Endodermal cell (in vitro differentiated cells): ENCODE results near the gene C3orf33. TPM values are rescaled to one million over a fixed set of nuclear protein-coding genes. Genes with fewer than 3 reads are reported as not detected.

Source experiments
- DNase-seq: peaks from one replicate; pipeline ENCODE4 v3.0.0-alpha.2; 2017
- H3K27ac ChIP-seq: 2 replicates; pipeline ENCODE4 v1.5.1; 2013; ENCODE audit warnings: mild to moderate bottlenecking, low read depth, low read length, moderate library complexity
- H3K27me3 ChIP-seq: 2 replicates; pipeline ENCODE4 v1.6.1; 2013; ENCODE audit warnings: mild to moderate bottlenecking, low read length, moderate library complexity; ENCODE audit not compliant: insufficient read depth, control insufficient read depth, poor library complexity, severe bottlenecking
- H3K36me3 ChIP-seq: 2 replicates; pipeline ENCODE4 v1.7.0; 2013; ENCODE audit warnings: mild to moderate bottlenecking, low read length, moderate library complexity; ENCODE audit not compliant: control insufficient read depth, insufficient read depth
- H3K4me1 ChIP-seq: one replicate; pipeline ENCODE4 v1.7.0; 2013; ENCODE audit warnings: low read length; ENCODE audit not compliant: control insufficient read depth, insufficient read depth
- H3K4me3 ChIP-seq: 2 replicates; pipeline ENCODE4 v1.5.1; 2013; ENCODE audit warnings: mild to moderate bottlenecking, low read length, moderate library complexity
- H3K9ac ChIP-seq: 2 replicates; pipeline ENCODE4 v1.6.1; 2013; ENCODE audit warnings: mild to moderate bottlenecking, low read length, moderate library complexity; ENCODE audit not compliant: poor library complexity, severe bottlenecking; ENCODE audit errors: extremely low read depth
- H3K9me3 ChIP-seq: 2 replicates; pipeline ENCODE4 v1.6.1; 2013; ENCODE audit warnings: mild to moderate bottlenecking, low read length, moderate library complexity; ENCODE audit not compliant: control insufficient read depth
- H3K27ac Mint-ChIP-seq: 2 replicates; pipeline ENCODE4 v1.8.0; 2020; ENCODE audit warnings: mixed read lengths
- H3K27me3 Mint-ChIP-seq: 2 replicates; pipeline ENCODE4 v1.8.0; 2021; ENCODE audit warnings: mild to moderate bottlenecking, mixed read lengths; ENCODE audit not compliant: insufficient read depth
- H3K36me3 Mint-ChIP-seq: 2 replicates; pipeline ENCODE4 v1.8.0; 2020; ENCODE audit warnings: low read depth, mixed read lengths
- H3K4me1 Mint-ChIP-seq: 2 replicates; pipeline ENCODE4 v1.8.0; 2020; ENCODE audit warnings: mixed read lengths
- H3K4me3 Mint-ChIP-seq: 2 replicates; pipeline ENCODE4 v1.8.0; 2020; ENCODE audit warnings: mild to moderate bottlenecking, moderate library complexity, mixed read lengths
- H3K9me3 Mint-ChIP-seq: 2 replicates; pipeline ENCODE4 v1.8.0; 2020; ENCODE audit warnings: mild to moderate bottlenecking, mixed read lengths
- WGBS, 2 experiments: methylation state at CpG; one replicate each; pipeline versions ENCODE4 v1.1.5 to v1.1.7; 2013; ENCODE audit warnings: missing lambda C conversion rate in 2 of 2, mixed read lengths in 1 of 2; ENCODE audit not compliant: insufficient coverage in 1 of 2, insufficient read length in 1 of 2; 5-methylcytosine and 5-hydroxymethylcytosine counted together
- total RNA-seq, 2 donors: library from RNA; stranded (reverse); fragmentation: NEBNext Ultra II Directional in 1 of 2; extraction: Animal tissue kit (Norgen Biotek cat#: 25700) in 1 of 2; gene quantifications; 2 replicates in 1 of 2; 3 replicates in 1 of 2; pipeline ENCODE4 v1.2.1, GENCODE V29; 2021
- TF ChIP-seq, protein P1 (sequence below): fragments of 200-600 bp; sonication (generic); conservative IDR thresholded peaks from 2 replicates; pipeline ENCODE4 v1.5.0; 2021; ENCODE audit warnings: antibody characterized with exemption, mild to moderate bottlenecking

C3orf33 gene
- total RNA-seq, 2 donors from 2014 or later = 2.5 to 4.4 TPM

DNA sequence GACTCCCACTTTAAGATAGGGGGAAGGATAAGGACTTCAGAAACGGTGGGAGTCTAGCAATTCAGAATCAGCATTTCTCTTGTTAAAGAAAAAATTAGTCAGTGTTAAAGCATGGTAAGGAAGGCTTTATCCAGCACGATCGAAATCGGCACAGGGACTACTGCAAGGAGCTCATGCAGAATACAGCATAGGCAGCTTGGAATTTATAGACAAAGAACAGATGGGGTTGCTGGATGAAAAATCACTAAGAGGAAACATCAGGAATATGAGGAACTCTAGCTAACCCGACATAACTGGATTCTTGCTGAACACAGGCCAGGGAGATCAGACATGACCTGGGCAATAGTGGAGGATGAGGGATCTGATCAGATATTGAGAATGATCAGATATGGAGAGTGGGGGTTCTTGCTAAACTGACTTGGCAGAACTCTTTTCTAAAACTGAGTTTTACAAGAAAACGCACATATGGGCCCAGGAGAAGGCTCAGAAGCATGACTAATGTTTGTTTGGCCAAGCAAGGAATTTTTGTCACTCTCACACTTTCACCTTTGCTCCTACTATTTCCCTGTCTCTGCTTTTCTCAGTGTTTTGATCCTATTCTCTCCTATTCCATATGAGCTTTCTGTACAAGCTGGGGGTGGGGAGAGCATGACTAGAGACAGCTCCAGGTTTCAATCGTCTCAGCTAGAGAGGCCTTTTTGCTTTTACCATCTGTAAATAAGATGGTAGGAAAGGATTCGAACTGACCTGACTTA is 57.3 kb downstream of the C3orf33 start:
- Histone ChIP-seq H3K36me3 (no peaks in the 10 kb centered on the region), H3K9ac (no peak overlapping the region), H3K27ac (peak overlapping the region; percentile 91), H3K9me3 (no peaks in the 10 kb centered on the region), H3K4me3 (no peak overlapping the region), H3K4me1 (peaks cover 19% of the 10 kb centered on the region), H3K27me3 (no peaks in the 10 kb centered on the region)
- H3K4me3 Mint-ChIP-seq = no peak overlapping the region
- 68 to 77% methylated on average over 7 to 8 of the region's 8 CpGs for WGBS, 2 experiments
- peaks cover 42% of the 10 kb centered on the region for H3K4me1 Mint-ChIP-seq
- H3K9me3 Mint-ChIP-seq = no peaks in the 10 kb centered on the region
- peaks cover 4% of the 10 kb centered on the region for H3K27me3 Mint-ChIP-seq
- no peak overlapping the region for H3K27ac Mint-ChIP-seq
- H3K36me3 Mint-ChIP-seq = no peaks in the 10 kb centered on the region
- TF ChIP-seq, protein P1, sequence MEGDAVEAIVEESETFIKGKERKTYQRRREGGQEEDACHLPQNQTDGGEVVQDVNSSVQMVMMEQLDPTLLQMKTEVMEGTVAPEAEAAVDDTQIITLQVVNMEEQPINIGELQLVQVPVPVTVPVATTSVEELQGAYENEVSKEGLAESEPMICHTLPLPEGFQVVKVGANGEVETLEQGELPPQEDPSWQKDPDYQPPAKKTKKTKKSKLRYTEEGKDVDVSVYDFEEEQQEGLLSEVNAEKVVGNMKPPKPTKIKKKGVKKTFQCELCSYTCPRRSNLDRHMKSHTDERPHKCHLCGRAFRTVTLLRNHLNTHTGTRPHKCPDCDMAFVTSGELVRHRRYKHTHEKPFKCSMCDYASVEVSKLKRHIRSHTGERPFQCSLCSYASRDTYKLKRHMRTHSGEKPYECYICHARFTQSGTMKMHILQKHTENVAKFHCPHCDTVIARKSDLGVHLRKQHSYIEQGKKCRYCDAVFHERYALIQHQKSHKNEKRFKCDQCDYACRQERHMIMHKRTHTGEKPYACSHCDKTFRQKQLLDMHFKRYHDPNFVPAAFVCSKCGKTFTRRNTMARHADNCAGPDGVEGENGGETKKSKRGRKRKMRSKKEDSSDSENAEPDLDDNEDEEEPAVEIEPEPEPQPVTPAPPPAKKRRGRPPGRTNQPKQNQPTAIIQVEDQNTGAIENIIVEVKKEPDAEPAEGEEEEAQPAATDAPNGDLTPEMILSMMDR = no peak
- no peak for DNase-seq

- Mint-ChIP-seq H3K36me3 (no peaks in the 10 kb centered on the region), H3K4me1 (peaks cover 45% of the 10 kb centered on the region), H3K27me3 (peaks cover 8% of the 10 kb centered on the region), H3K4me3 (no peak overlapping the region), H3K27ac (no peak overlapping the region), H3K9me3 (no peaks in the 10 kb centered on the region)
- Histone ChIP-seq H3K27me3 (no peaks in the 10 kb centered on the region), H3K36me3 (no peaks in the 10 kb centered on the region), H3K4me1 (peaks cover 19% of the 10 kb centered on the region), H3K27ac (peak overlapping the region; percentile 91), H3K9me3 (no peaks in the 10 kb centered on the region), H3K4me3 (no peak overlapping the region), H3K9ac (no peak overlapping the region)
- TF ChIP-seq, protein P1 = no peak
- no peak for DNase-seq
- 60 to 82% methylated on average over 1 to 3 of the region's 3 CpGs for WGBS, 2 experiments
Measured at GRCh38 chr3:155747946-155748290, 58.2 kb downstream of the C3orf33 start.

DNA sequence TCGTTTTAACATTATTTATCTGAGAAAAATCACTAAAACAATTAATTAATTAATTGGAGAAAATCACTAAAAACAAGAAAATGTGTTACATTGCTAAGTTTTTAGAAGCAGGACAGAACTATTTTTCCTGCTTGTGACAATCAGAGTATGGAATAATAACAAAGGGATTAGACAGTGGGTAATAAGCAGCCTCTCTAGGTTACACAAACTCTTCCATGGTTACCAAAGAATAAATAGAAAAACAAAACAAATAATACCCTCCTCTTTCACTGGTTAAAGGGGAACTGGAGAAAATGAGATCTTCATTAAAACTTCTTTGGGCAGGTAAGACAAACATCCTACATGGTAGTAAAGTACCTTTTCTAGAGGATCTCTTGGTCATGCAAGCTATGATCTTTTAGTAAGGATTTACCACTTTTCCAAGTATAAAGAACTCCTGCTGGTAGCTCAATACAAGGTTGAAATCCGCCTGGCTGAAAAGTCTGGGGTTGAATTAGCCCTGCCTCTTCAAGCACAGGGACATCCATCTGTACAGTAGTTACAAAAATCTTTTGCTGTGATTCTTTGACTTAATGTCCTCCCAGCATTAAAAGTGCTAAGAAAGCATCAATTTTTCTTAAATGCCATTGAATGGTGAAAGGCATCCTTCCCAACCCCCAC is 58.7 kb downstream of the C3orf33 start:
- Histone ChIP-seq H3K9ac (no peak overlapping the region), H3K4me1 (peaks cover 19% of the 10 kb centered on the region), H3K27ac (peak overlapping the region; percentile 91), H3K9me3 (no peaks in the 10 kb centered on the region), H3K36me3 (no peaks in the 10 kb centered on the region), H3K27me3 (no peaks in the 10 kb centered on the region), H3K4me3 (no peak overlapping the region)
- H3K27me3 Mint-ChIP-seq = peaks cover 12% of the 10 kb centered on the region
- H3K9me3 Mint-ChIP-seq = no peaks in the 10 kb centered on the region
- H3K4me3 Mint-ChIP-seq = no peak overlapping the region
- no peaks in the 10 kb centered on the region for H3K36me3 Mint-ChIP-seq
- H3K27ac Mint-ChIP-seq = no peak overlapping the region
- no peak for DNase-seq
- TF ChIP-seq, protein P1 = no peak
- H3K4me1 Mint-ChIP-seq = peaks cover 47% of the 10 kb centered on the region
- WGBS, 2 experiments = 38 to 58% methylated on average over 1 of the region's 2 CpGs
